22Rv1 (cell line): ENCODE data around the gene TTN.

Experiments
- ZFX ChIP-seq: fragments of 450-650 bp; IDR thresholded peaks from 2 replicates; pipeline ENCODE4 v1.6.1; 2017; ENCODE audit warnings: antibody characterized with exemption, borderline replicate concordance
- TF ChIP-seq, protein P1 (sequence below): fragments of 450-650 bp; IDR thresholded peaks from 2 replicates; pipeline ENCODE4 v1.5.1; 2017; ENCODE audit warnings: mild to moderate bottlenecking

DNA sequence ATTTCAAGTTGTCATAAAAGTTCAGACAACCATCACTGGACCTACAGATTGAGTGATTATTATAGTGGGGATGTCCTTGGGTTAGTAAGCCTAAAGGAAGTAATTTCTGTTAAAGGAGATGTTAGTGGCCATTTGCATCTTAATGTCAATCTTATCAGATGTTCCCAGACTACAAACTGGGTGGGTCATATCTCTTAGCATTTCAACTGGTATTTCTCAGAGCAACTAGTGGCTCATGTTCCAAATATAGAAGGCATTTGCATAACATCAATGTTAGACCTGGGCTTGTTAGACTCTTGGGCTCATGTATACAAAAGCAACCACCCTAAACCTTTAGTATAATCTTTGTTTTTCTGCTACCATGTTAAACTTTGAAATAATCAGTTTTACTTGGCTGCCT lies 309.1 kb downstream of the TTN start:
- TF ChIP-seq, protein P1, sequence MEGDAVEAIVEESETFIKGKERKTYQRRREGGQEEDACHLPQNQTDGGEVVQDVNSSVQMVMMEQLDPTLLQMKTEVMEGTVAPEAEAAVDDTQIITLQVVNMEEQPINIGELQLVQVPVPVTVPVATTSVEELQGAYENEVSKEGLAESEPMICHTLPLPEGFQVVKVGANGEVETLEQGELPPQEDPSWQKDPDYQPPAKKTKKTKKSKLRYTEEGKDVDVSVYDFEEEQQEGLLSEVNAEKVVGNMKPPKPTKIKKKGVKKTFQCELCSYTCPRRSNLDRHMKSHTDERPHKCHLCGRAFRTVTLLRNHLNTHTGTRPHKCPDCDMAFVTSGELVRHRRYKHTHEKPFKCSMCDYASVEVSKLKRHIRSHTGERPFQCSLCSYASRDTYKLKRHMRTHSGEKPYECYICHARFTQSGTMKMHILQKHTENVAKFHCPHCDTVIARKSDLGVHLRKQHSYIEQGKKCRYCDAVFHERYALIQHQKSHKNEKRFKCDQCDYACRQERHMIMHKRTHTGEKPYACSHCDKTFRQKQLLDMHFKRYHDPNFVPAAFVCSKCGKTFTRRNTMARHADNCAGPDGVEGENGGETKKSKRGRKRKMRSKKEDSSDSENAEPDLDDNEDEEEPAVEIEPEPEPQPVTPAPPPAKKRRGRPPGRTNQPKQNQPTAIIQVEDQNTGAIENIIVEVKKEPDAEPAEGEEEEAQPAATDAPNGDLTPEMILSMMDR = no peak
- no peak for TF ChIP-seq ZFX
